Esophagus squamous epithelium (tissue), 5 donors: Measurements from ENCODE around the gene GNPTG. TPM values are rescaled to one million over a fixed set of nuclear protein-coding genes. Genes with fewer than 3 reads are reported as not detected.
A peak's percentile ranks its signal among the peaks of the same experiment; 100 is the strongest.

ENCODE experiments used
- DNase-seq: peaks from one replicate; lab custom pipeline; 2025; lab: John Stamatoyannopoulos, UW
- H3K27ac ChIP-seq, 4 donors: fragments of 200-600 bp; sonication (generic); one replicate each; pipeline ENCODE4 v1.5.1; 2016 to 2019; ENCODE audit warnings: mild to moderate bottlenecking in 1 of 4
- H3K27me3 ChIP-seq, 4 donors: fragments of 200-600 bp; sonication (generic); 1 replicate in 3 of 4; 2 replicates in 1 of 4; pipeline versions ENCODE4 v1.5.1 to v1.6.0; 2017 to 2021; ENCODE audit warnings: antibody characterized with exemption in 1 of 4
- H3K36me3 ChIP-seq, 3 donors: fragments of 200-600 bp; sonication (generic); one replicate each; pipeline ENCODE4 v1.5.1; 2016 to 2019
- H3K4me1 ChIP-seq, 3 donors: fragments of 200-600 bp; sonication (generic); one replicate each; pipeline ENCODE4 v1.5.1; 2017 to 2019
- H3K4me3 ChIP-seq, 4 donors: fragments of 200-600 bp; sonication (generic); 1 replicate in 3 of 4; 2 replicates in 1 of 4; pipeline ENCODE4 v1.5.1; 2016 to 2019; ENCODE audit warnings: mild to moderate bottlenecking in 2 of 4, moderate library complexity in 1 of 4
- H3K9me3 ChIP-seq, 3 donors: fragments of 200-600 bp; sonication (generic); one replicate each; pipeline ENCODE4 v1.5.1; 2016 to 2019
- POLR2A ChIP-seq, 4 donors: fragments of 450-650 bp; IDR thresholded peaks; one replicate each; pipeline ENCODE4 v1.6.1; 2017; ENCODE audit warnings: antibody characterized with exemption in 4 of 4, mild to moderate bottlenecking in 4 of 4, moderate library complexity in 3 of 4
- WGBS, 2 donors: methylation state at CpG; one replicate each; pipeline ENCODE4 v1.1.5; 2018; 5-methylcytosine and 5-hydroxymethylcytosine counted together
- intact Hi-C: fragments of 100-400 bp; cut with DNase I; formaldehyde crosslinking; loops from one replicate; pipeline ENCODE4 v1.15.0; 2022
- total RNA-seq, 4 donors: library from RNA; depleted of rRNA; stranded (reverse); fragments of >200 nt; gene quantifications; one replicate each; pipeline ENCODE4 v1.1.0, GENCODE V29; 2016
- TF ChIP-seq, protein P1 (sequence below), 6 experiments: fragments of 450-650 bp in 4 of 6; fragments of 200-600 bp in 2 of 6; sonication (generic) in 2 of 6; IDR thresholded peaks; one replicate each; pipeline ENCODE4 v1.5.1; 2016 to 2019; ENCODE audit warnings: antibody characterized with exemption in 6 of 6, mild to moderate bottlenecking in 4 of 6, moderate library complexity in 4 of 6
- donor health status: DM: yes; HTN: yes; CAD: no.

Gene GNPTG
- total RNA-seq, 4 donors from 2014 or later, result 21.6 to 46.9 (median 37.8) TPM

GRCh38 chr16:1408171-1408837 lies 56.6 kb downstream of the GNPTG start:
- TF ChIP-seq, protein P1, sequence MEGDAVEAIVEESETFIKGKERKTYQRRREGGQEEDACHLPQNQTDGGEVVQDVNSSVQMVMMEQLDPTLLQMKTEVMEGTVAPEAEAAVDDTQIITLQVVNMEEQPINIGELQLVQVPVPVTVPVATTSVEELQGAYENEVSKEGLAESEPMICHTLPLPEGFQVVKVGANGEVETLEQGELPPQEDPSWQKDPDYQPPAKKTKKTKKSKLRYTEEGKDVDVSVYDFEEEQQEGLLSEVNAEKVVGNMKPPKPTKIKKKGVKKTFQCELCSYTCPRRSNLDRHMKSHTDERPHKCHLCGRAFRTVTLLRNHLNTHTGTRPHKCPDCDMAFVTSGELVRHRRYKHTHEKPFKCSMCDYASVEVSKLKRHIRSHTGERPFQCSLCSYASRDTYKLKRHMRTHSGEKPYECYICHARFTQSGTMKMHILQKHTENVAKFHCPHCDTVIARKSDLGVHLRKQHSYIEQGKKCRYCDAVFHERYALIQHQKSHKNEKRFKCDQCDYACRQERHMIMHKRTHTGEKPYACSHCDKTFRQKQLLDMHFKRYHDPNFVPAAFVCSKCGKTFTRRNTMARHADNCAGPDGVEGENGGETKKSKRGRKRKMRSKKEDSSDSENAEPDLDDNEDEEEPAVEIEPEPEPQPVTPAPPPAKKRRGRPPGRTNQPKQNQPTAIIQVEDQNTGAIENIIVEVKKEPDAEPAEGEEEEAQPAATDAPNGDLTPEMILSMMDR (IDR thresholded peaks at IDR 0.05), result peak in 1 of 6 experiments; percentile 4
- TF ChIP-seq POLR2A (IDR thresholded peaks at IDR 0.05), result no peak
- WGBS, 2 donors, result 6 to 8% methylated on average over 13 to 21 of the region's 42 CpGs

DNA sequence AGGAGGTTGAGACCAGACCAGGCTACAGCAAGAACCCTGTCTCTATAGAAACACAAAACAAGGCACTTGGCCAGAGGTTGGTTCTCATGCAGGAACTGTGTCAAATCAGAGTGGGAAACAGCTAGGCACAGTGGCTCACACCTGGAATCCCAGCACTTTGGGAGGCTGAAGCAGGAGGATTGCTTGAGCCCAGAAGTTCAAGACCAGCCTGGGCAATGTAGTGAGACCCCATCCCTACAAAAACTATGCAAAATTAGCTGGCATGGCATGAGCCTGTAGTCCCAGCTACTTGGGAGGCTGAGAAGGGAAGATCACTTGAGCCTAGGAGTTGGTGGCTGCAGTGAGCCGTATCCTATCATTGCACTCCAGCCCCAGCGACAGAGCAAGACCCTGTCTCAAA lies 61.1 kb downstream of the GNPTG start:
- intact Hi-C loops, result no loop called here
- Histone ChIP-seq H3K36me3 (peaks cover 0 to 39% (median 0%) of the 10 kb centered on the region in 3 donors), H3K27ac (no peak overlapping the region), H3K4me1 (peaks cover 20 to 72% (median 24%) of the 10 kb centered on the region in 3 donors), H3K27me3 (no peaks in the 10 kb centered on the region), H3K9me3 (no peaks in the 10 kb centered on the region), H3K4me3 (no peak overlapping the region)
- no CpG with 5 or more reads among the region's 2 CpGs for WGBS, 2 donors
- no peak for DNase-seq
- no peak for TF ChIP-seq POLR2A (IDR thresholded peaks at IDR 0.05)
- TF ChIP-seq, protein P1 (IDR thresholded peaks at IDR 0.05), result no peak

More at GRCh38 chr16:1408171-1408837, 56.6 kb downstream of the GNPTG start:
- intact Hi-C loops, result no loop called here
- DNase-seq, result peak; percentile 54
- peaks cover 15 to 46% (median 19%) of the 10 kb centered on the region in 3 donors for H3K4me1 ChIP-seq
- no peaks in the 10 kb centered on the region for H3K9me3 ChIP-seq
- H3K4me3 ChIP-seq, result peak overlapping the region; percentile 21 to 63 (median 47)
- peaks cover 0 to 69% (median 0%) of the 10 kb centered on the region in 3 donors for H3K36me3 ChIP-seq
- no peaks in the 10 kb centered on the region for H3K27me3 ChIP-seq
- H3K27ac ChIP-seq, result peak overlapping the region; percentile 55 to 73 (median 66)

Other genes starting within 250 kb of the GNPTG start
- 10 to 100 TPM in 1 of 4 donors, 1 to 10 TPM in 3; 1.7 to 14.7 (median 5.6) TPM for gene CACNA1H, start 198.8 kb upstream of the GNPTG start, total RNA-seq
- under 1 TPM in 1 of 4 donors, not detected in 3; 0.27 TPM for gene TPSG1, start 126.7 kb upstream of the GNPTG start, total RNA-seq
- 100 to 1,000 TPM in 1 of 4 donors, 10 to 100 TPM in 2, 1 to 10 TPM in 1; 4.0 to 537 (median 20.2) TPM for gene TPSB2, start 121.7 kb upstream of the GNPTG start, total RNA-seq
- gene TPSAB1, start 111.2 kb upstream of the GNPTG start, total RNA-seq, result 100 to 1,000 TPM in 1 of 4 donors, 10 to 100 TPM in 2, 1 to 10 TPM in 1; 3.0 to 395 (median 16.7) TPM
- 1 to 10 TPM in 1 of 4 donors, under 1 TPM in 1, not detected in 2; 0.91 to 5.9 TPM for gene TPSD1, start 95.9 kb upstream of the GNPTG start, total RNA-seq
- 10 to 100 TPM; 31.8 to 88.1 (median 76.3) TPM for gene UBE2I, start 42.3 kb upstream of the GNPTG start, total RNA-seq
- gene BAIAP3, start 18.3 kb upstream of the GNPTG start, total RNA-seq, result 1 to 10 TPM in 2 of 4 donors, under 1 TPM in 2; 0.68 to 2.7 (median 1.00) TPM
- 10 to 100 TPM; 57.6 to 87.4 (median 70.5) TPM for gene TSR3, start 53 bp upstream of the GNPTG start, total RNA-seq
- gene UNKL, start 62.8 kb downstream of the GNPTG start, total RNA-seq, result 10 to 100 TPM in 2 of 4 donors, 1 to 10 TPM in 2; 5.9 to 17.2 (median 10.6) TPM
- 10 to 100 TPM; 14.7 to 22.6 (median 19.7) TPM for gene UQCC4, start 68.8 kb downstream of the GNPTG start, total RNA-seq
- not detected for gene PERCC1, start 79.1 kb downstream of the GNPTG start, total RNA-seq
- gene CCDC154, start 92.6 kb downstream of the GNPTG start, total RNA-seq, result under 1 TPM in 1 of 4 donors, not detected in 3; 0.95 TPM
- gene CLCN7, start 123.1 kb downstream of the GNPTG start, total RNA-seq, result 10 to 100 TPM; 21.5 to 41.2 (median 33.6) TPM
- gene PTX4, start 137.0 kb downstream of the GNPTG start, total RNA-seq, result not detected
- gene TELO2, start 141.4 kb downstream of the GNPTG start, total RNA-seq, result 10 to 100 TPM; 17.0 to 29.3 (median 21.4) TPM
- gene TMEM204, start 181.7 kb downstream of the GNPTG start, total RNA-seq, result 10 to 100 TPM in 1 of 4 donors, 1 to 10 TPM in 3; 4.3 to 32.4 (median 7.9) TPM